Measurements from ENCODE around the gene PKHD1.

The PKHD1 gene

GRCh38 chr6:51704932-51705540 lies 382.4 kb downstream of the PKHD1 start:
- Histone ChIP-seq H3K27me3 (ENCODE audit: control insufficient read depth, insufficient read depth, low read length) (no peaks in the 10 kb centered on the region), H3K4me1 (ENCODE audit: control insufficient read depth, low read depth, low read length) (no peaks in the 10 kb centered on the region), H3K9ac (ENCODE audit: low read length) (no peak overlapping the region), H3K4me3 (ENCODE audit: low read length) (no peak overlapping the region), H3K36me3 (ENCODE audit: control insufficient read depth, low read depth, low read length) (no peaks in the 10 kb centered on the region), H3K9me3 (ENCODE audit: control insufficient read depth, low read depth, low read length) (no peaks in the 10 kb centered on the region), H3K27ac (ENCODE audit: low read length) (no peak overlapping the region)

DNA sequence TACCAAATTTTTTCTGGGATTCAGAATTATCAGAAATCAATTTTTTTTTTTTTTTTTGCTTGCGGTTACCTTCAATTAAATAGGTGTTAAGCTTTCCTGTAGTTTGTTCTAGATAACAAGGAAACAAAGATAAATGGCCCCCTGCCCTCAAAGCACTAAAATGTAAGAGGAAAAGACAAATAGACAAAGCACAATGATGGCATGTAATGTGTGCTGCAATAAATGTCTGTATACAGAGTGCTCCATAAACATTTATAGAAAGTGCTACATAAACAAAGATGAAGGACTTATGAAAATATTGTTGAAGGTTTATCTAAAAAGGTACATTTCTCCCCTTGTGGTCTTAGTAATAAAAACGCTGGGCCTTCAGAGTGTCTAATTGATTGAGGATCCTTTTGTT lies 384.6 kb downstream of the PKHD1 start:
- no peak overlapping the region for H3K27ac ChIP-seq (ENCODE audit: low read length)
- no peaks in the 10 kb centered on the region for H3K27me3 ChIP-seq (ENCODE audit: control insufficient read depth, insufficient read depth, low read length)
- H3K4me1 ChIP-seq (ENCODE audit: control insufficient read depth, low read depth, low read length) = no peaks in the 10 kb centered on the region
- H3K9me3 ChIP-seq (ENCODE audit: control insufficient read depth, low read depth, low read length) = no peaks in the 10 kb centered on the region
- no peak overlapping the region for H3K4me3 ChIP-seq (ENCODE audit: low read length)
- no peaks in the 10 kb centered on the region for H3K36me3 ChIP-seq (ENCODE audit: control insufficient read depth, low read depth, low read length)
- H3K9ac ChIP-seq (ENCODE audit: low read length) = no peak overlapping the region

- Histone ChIP-seq H3K9ac (ENCODE audit: low read length) (no peak overlapping the region), H3K4me1 (ENCODE audit: control insufficient read depth, low read depth, low read length) (no peaks in the 10 kb centered on the region), H3K27ac (ENCODE audit: low read length) (no peak overlapping the region)
Observed at GRCh38 chr6:51684603-51685002, 402.8 kb downstream of the PKHD1 start.

DNA sequence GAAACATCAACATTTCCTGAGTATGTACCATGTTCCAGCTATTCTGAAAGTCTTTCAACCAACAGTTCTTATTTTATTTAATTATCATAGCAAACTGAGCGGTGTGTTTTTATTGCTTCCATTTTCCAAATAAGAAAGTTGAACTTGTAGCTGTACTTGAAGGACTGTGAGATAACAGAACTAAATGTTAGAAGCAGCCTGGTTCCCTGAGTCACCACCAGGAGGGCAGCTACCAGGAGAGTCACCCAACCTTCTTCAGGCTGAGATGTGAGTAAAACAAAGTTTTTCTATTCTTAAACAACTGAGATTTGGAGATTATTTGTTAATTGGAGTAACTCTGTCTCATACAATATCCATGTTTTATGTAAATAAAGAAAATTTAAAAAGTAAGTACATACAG lies 403.4 kb downstream of the PKHD1 start:
- no peak overlapping the region for H3K4me3 ChIP-seq (ENCODE audit: low read length)
- no peaks in the 10 kb centered on the region for H3K4me1 ChIP-seq (ENCODE audit: control insufficient read depth, low read depth, low read length)
- H3K9ac ChIP-seq (ENCODE audit: low read length) = no peak overlapping the region
- H3K27ac ChIP-seq (ENCODE audit: low read length) = no peak overlapping the region
- no peaks in the 10 kb centered on the region for H3K9me3 ChIP-seq (ENCODE audit: control insufficient read depth, low read depth, low read length)
- no peaks in the 10 kb centered on the region for H3K27me3 ChIP-seq (ENCODE audit: control insufficient read depth, insufficient read depth, low read length)
- no peaks in the 10 kb centered on the region for H3K36me3 ChIP-seq (ENCODE audit: control insufficient read depth, low read depth, low read length)

More at GRCh38 chr6:51684603-51685002, 402.8 kb downstream of the PKHD1 start:
- Histone ChIP-seq H3K4me3 (ENCODE audit: low read length) (no peak overlapping the region), H3K9me3 (ENCODE audit: control insufficient read depth, low read depth, low read length) (no peaks in the 10 kb centered on the region), H3K36me3 (ENCODE audit: control insufficient read depth, low read depth, low read length) (no peaks in the 10 kb centered on the region), H3K27me3 (ENCODE audit: control insufficient read depth, insufficient read depth, low read length) (no peaks in the 10 kb centered on the region)

DNA sequence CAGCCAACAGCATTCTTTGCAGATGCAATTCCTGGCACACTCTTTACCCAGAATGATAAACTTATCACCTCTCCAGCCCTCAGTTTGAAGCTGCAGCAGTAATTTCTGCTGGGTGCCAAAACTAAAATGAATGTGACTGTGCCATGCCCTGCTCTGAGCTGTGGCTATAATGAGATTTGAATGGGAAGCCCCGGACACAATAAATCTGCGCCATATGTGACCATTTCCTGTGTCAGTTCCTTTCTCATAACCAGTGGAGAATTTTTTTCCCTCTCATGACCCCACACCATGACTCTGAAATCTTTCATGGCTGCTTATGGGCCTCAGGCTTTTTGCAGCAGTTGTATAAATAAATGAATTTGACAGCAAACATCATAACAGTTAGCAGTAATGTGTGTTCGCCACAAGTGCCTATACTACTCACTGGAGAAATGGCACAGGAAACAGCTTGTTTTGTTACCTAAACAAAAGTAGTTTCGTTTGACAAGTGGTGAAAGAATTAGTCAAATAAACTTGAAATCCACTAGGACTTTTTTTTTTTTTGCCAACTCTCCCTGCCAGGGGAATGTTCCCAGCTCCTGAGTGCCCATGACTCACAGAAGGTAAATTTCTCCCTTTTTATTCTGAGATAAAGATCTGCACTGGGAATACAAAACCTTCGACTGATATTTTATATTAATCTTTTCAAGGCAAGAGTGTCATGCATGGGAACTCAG lies 408.4 kb downstream of the PKHD1 start:
- no peak overlapping the region for H3K4me3 ChIP-seq (ENCODE audit: low read length)
- H3K27ac ChIP-seq (ENCODE audit: low read length) = no peak overlapping the region
- H3K36me3 ChIP-seq (ENCODE audit: control insufficient read depth, low read depth, low read length) = no peaks in the 10 kb centered on the region
- H3K9me3 ChIP-seq (ENCODE audit: control insufficient read depth, low read depth, low read length) = no peaks in the 10 kb centered on the region
- H3K9ac ChIP-seq (ENCODE audit: low read length) = no peak overlapping the region
- no peaks in the 10 kb centered on the region for H3K4me1 ChIP-seq (ENCODE audit: control insufficient read depth, low read depth, low read length)
- no peaks in the 10 kb centered on the region for H3K27me3 ChIP-seq (ENCODE audit: control insufficient read depth, insufficient read depth, low read length)

GRCh38 chr6:51678274-51678673 lies 409.1 kb downstream of the PKHD1 start:
- Histone ChIP-seq H3K9ac (ENCODE audit: low read length) (no peak overlapping the region), H3K27ac (ENCODE audit: low read length) (no peak overlapping the region), H3K36me3 (ENCODE audit: control insufficient read depth, low read depth, low read length) (no peaks in the 10 kb centered on the region), H3K4me1 (ENCODE audit: control insufficient read depth, low read depth, low read length) (no peaks in the 10 kb centered on the region), H3K9me3 (ENCODE audit: control insufficient read depth, low read depth, low read length) (no peaks in the 10 kb centered on the region), H3K27me3 (ENCODE audit: control insufficient read depth, insufficient read depth, low read length) (no peaks in the 10 kb centered on the region), H3K4me3 (ENCODE audit: low read length) (no peak overlapping the region)

DNA sequence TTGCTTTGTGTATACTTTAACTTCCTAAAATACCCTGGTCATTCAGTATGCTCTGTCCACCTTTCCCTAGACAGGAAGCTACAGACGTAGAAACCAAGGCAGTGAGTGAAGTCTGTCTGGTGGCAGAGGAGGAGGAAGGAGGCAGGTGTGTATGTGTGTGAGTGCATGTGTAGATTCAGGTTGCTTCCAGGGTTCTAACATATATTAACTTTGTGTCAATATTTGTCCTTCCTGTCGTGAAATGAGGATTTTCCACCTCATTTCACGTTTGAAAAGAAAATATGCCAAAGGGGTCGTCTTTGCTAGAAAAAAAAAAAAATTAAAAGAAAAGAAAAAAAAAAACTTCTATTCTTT lies 411.5 kb downstream of the PKHD1 start:
- no peaks in the 10 kb centered on the region for H3K36me3 ChIP-seq (ENCODE audit: control insufficient read depth, low read depth, low read length)
- H3K4me3 ChIP-seq (ENCODE audit: low read length) = no peak overlapping the region
- no peak overlapping the region for H3K9ac ChIP-seq (ENCODE audit: low read length)
- H3K4me1 ChIP-seq (ENCODE audit: control insufficient read depth, low read depth, low read length) = no peaks in the 10 kb centered on the region
- no peaks in the 10 kb centered on the region for H3K9me3 ChIP-seq (ENCODE audit: control insufficient read depth, low read depth, low read length)
- H3K27me3 ChIP-seq (ENCODE audit: control insufficient read depth, insufficient read depth, low read length) = no peaks in the 10 kb centered on the region
- H3K27ac ChIP-seq (ENCODE audit: low read length) = no peak overlapping the region

DNA sequence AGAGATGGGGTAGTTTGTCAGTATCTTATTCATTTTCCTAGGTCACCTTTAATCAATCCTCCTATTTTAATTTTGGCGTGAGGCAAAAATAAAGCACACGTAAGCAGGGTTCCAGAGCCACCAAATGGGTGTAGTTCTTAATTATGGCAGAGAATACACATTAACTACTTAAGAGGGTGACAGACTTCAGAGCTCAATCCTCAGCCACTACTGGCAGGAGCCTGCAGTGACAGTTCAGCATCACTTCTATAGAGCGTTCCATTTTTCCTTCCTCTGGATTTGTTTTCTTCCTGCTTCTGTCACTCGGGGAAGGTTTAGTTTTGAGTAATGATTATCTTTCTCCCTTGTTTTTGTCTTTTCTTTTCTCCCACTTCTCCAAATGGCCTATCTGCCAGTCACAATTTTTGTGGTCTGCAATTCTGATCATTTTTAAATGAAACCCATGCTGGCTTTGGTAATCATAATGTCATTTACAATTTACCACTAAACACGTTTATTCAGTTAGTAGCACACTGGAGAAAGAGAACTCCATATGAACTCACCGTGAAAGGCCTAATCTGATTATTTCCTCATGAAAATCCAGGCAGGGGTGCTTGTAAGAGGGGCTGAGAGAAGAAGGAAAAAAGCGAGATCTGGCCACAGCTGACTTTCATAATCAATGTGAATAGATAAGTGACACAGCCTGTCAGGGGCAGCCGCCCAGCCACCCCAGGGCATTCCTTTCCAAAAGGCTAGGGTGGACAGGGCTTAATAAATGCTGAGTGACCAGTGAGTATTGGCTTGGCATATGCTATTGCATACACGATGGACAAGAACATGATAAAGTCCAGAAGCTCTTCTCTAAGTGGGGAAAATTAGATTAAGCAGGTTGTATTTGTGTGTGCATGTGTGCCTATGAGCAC lies 412.1 kb downstream of the PKHD1 start:
- Histone ChIP-seq H3K27me3 (ENCODE audit: control insufficient read depth, insufficient read depth, low read length) (no peaks in the 10 kb centered on the region), H3K4me1 (ENCODE audit: control insufficient read depth, low read depth, low read length) (no peaks in the 10 kb centered on the region), H3K4me3 (ENCODE audit: low read length) (no peak overlapping the region), H3K9me3 (ENCODE audit: control insufficient read depth, low read depth, low read length) (no peaks in the 10 kb centered on the region), H3K9ac (ENCODE audit: low read length) (no peak overlapping the region), H3K36me3 (ENCODE audit: control insufficient read depth, low read depth, low read length) (no peaks in the 10 kb centered on the region), H3K27ac (ENCODE audit: low read length) (no peak overlapping the region)

DNA sequence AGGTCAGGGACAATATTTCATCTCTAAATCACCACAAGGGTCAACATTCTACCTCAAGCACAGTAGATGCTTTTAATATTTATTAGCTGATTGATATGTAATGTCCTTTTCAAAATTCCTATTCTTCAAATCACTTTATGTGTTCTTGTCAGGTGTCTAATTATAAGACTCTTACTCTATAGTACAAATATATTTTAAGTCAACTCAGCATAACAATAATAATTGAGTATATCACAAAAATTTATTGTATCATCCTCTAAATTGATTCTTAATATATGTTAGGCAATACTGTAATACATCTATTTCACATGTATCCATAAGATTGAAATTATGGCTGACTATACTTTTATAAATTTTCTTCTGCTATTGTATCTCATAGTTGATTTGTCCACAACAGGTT lies 423.9 kb downstream of the PKHD1 start:
- H3K4me3 ChIP-seq (ENCODE audit: low read length) = no peak overlapping the region
- no peaks in the 10 kb centered on the region for H3K27me3 ChIP-seq (ENCODE audit: control insufficient read depth, insufficient read depth, low read length)
- H3K9ac ChIP-seq (ENCODE audit: low read length) = no peak overlapping the region
- H3K4me1 ChIP-seq (ENCODE audit: control insufficient read depth, low read depth, low read length) = no peaks in the 10 kb centered on the region
- no peaks in the 10 kb centered on the region for H3K9me3 ChIP-seq (ENCODE audit: control insufficient read depth, low read depth, low read length)
- H3K36me3 ChIP-seq (ENCODE audit: control insufficient read depth, low read depth, low read length) = no peaks in the 10 kb centered on the region
- H3K27ac ChIP-seq (ENCODE audit: low read length) = no peak overlapping the region

DNA sequence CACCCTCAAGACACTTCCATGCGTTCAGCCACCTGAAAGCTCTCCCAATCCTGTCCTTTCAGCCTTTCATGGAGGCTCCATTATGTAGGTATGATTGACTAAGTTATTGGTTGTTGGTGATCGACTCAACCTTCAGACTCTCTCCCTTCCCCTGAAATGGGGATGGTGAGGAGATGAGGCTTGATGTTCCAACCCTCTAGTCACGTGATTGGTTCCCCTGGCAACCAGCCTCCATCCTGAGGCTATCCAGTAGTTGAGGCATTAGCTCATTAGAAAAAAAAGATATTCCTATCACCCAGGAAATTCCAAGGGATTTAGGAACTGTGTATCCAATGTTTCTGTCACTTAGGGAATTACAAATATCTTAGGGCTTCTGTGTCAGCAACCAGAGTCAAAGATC lies 426.6 kb downstream of the PKHD1 start:
- Histone ChIP-seq H3K4me3 (ENCODE audit: low read length) (no peak overlapping the region), H3K36me3 (ENCODE audit: control insufficient read depth, low read depth, low read length) (no peaks in the 10 kb centered on the region), H3K4me1 (ENCODE audit: control insufficient read depth, low read depth, low read length) (no peaks in the 10 kb centered on the region), H3K9me3 (ENCODE audit: control insufficient read depth, low read depth, low read length) (no peaks in the 10 kb centered on the region), H3K27me3 (ENCODE audit: control insufficient read depth, insufficient read depth, low read length) (no peaks in the 10 kb centered on the region), H3K27ac (ENCODE audit: low read length) (no peak overlapping the region), H3K9ac (ENCODE audit: low read length) (no peak overlapping the region)

DNA sequence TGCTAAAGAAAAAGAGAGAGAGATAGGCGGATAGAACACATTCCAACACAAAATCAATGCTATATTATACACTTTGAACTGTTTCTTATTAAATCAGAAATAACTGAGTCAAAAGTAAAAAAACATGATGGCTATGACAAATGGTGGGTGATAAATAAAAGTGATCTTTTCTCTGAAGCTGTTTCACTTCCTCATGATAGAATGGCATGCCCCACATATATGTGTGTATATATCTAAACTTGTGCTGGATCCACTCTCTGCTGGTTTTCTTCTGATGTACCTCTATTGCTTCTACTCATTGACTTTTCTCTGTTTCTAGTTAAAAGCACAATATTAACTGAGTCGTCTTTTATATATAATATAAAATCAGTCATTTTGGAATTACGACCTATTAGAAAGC lies 429.9 kb downstream of the PKHD1 start:
- no peak overlapping the region for H3K4me3 ChIP-seq (ENCODE audit: low read length)
- H3K27me3 ChIP-seq (ENCODE audit: control insufficient read depth, insufficient read depth, low read length) = no peaks in the 10 kb centered on the region
- H3K27ac ChIP-seq (ENCODE audit: low read length) = no peak overlapping the region
- no peaks in the 10 kb centered on the region for H3K9me3 ChIP-seq (ENCODE audit: control insufficient read depth, low read depth, low read length)
- no peak overlapping the region for H3K9ac ChIP-seq (ENCODE audit: low read length)
- no peaks in the 10 kb centered on the region for H3K36me3 ChIP-seq (ENCODE audit: control insufficient read depth, low read depth, low read length)
- H3K4me1 ChIP-seq (ENCODE audit: control insufficient read depth, low read depth, low read length) = no peaks in the 10 kb centered on the region

Measured in iPS-18a (cell line).